CD4-positive, CD25-positive, alpha-beta regulatory T cell (primary cell): ENCODE results near the gene MMGT1. TPM values are rescaled to one million over a fixed set of nuclear protein-coding genes. Genes with fewer than 3 reads are reported as not detected.

ENCODE experiments used
- ATAC-seq, 2 donors: fragments of 150-1000 bp; cut with Tn5 transposase; one replicate each; pipeline ENCODE4 v1.10.0; 2021; ENCODE audit warnings: low read depth in 2 of 2, moderate number of reproducible peaks in 2 of 2, moderate library complexity in 1 of 2
- DNase-seq, 3 donors: peaks; one replicate each; pipeline versions ENCODE4 v3.0.0 to v3.0.0-alpha.2; 2012 to 2022; ENCODE audit warnings: mixed read lengths in 1 of 3
- H3K27ac ChIP-seq: one replicate; pipeline ENCODE4 v1.7.0; 2013; ENCODE audit warnings: mild to moderate bottlenecking, low read length; ENCODE audit not compliant: insufficient read depth, poor library complexity, severe bottlenecking
- H3K27me3 ChIP-seq: one replicate; pipeline ENCODE4 v1.7.0; 2013; ENCODE audit warnings: low read length; ENCODE audit not compliant: control insufficient read depth, insufficient read depth
- H3K36me3 ChIP-seq: one replicate; pipeline ENCODE4 v1.7.0; 2013; ENCODE audit warnings: mild to moderate bottlenecking, low read length, moderate library complexity; ENCODE audit not compliant: control insufficient read depth, insufficient read depth
- H3K4me1 ChIP-seq: 2 replicates; pipeline ENCODE4 v1.7.0; 2013; ENCODE audit warnings: mild to moderate bottlenecking, low read length; ENCODE audit not compliant: insufficient read depth, control insufficient read depth, poor library complexity, severe bottlenecking
- H3K4me3 ChIP-seq: one replicate; pipeline ENCODE4 v1.7.0; 2013; ENCODE audit warnings: low read depth, mild to moderate bottlenecking, low read length, moderate library complexity
- H3K9me3 ChIP-seq, 2 experiments: 1 replicate in 1 of 2; 2 replicates in 1 of 2; pipeline ENCODE4 v1.7.0; 2013; ENCODE audit warnings: low read length in 2 of 2, mild to moderate bottlenecking in 1 of 2, moderate library complexity in 1 of 2; ENCODE audit not compliant: control insufficient read depth in 2 of 2
- H3K27ac Mint-ChIP-seq, 3 donors: one replicate each; pipeline ENCODE4 v1.8.0; 2020 to 2022; ENCODE audit warnings: mild to moderate bottlenecking in 3 of 3, mixed read lengths in 3 of 3, moderate library complexity in 2 of 3
- H3K27me3 Mint-ChIP-seq: one replicate; pipeline ENCODE4 v1.8.0; 2022; ENCODE audit warnings: mild to moderate bottlenecking, mixed read lengths
- H3K36me3 Mint-ChIP-seq: one replicate; pipeline ENCODE4 v1.8.0; 2020; ENCODE audit warnings: mixed read lengths
- H3K4me1 Mint-ChIP-seq, 4 donors: one replicate each; pipeline ENCODE4 v1.8.0; 2020 to 2022; ENCODE audit warnings: mixed read lengths in 4 of 4, mild to moderate bottlenecking in 1 of 4
- H3K4me3 Mint-ChIP-seq, 4 donors: one replicate each; pipeline ENCODE4 v1.8.0; 2020 to 2022; ENCODE audit warnings: mild to moderate bottlenecking in 4 of 4, mixed read lengths in 4 of 4, moderate library complexity in 3 of 4
- H3K9me3 Mint-ChIP-seq, 7 donors: one replicate each; pipeline ENCODE4 v1.8.0; 2020 to 2022; ENCODE audit warnings: mixed read lengths in 7 of 7, mild to moderate bottlenecking in 3 of 7, moderate library complexity in 2 of 7
- polyA plus RNA-seq, 4 donors: library from polyadenylated mRNA; unstranded; fragments of 300-500 nt; fragmentation: Illumina TruSeq; gene quantifications; one replicate each; pipeline ENCODE4 v1.2.3, GENCODE V29; 2021
- total RNA-seq: library from RNA; stranded (reverse); gene quantifications from one replicate; pipeline ENCODE4 v1.2.3, GENCODE V29; 2022

The MMGT1 gene
- total and polyA plus RNA-seq, 5 donors from 2014 or later = 9.6 to 31.0 (median 10.7) TPM

GRCh38 chrX:135975421-135975820 is 1.6 kb upstream of the MMGT1 start:
- no peak overlapping the region for H3K27ac Mint-ChIP-seq
- no peak for ATAC-seq
- H3K36me3 Mint-ChIP-seq = no peaks in the 10 kb centered on the region
- peaks cover 0 to 3% (median 0%) of the 10 kb centered on the region in 7 donors for H3K9me3 Mint-ChIP-seq
- H3K4me3 Mint-ChIP-seq = peak overlapping the region in 2 of 4 donors; percentile 32 to 36
- Histone ChIP-seq H3K4me3 (no peak overlapping the region), H3K4me1 (peaks cover 35% of the 10 kb centered on the region), H3K27me3 (no peaks in the 10 kb centered on the region), H3K27ac (no peak overlapping the region), H3K36me3 (no peaks in the 10 kb centered on the region), H3K9me3 (no peaks in the 10 kb centered on the region)
- peaks cover 7 to 44% (median 21%) of the 10 kb centered on the region in 4 donors for H3K4me1 Mint-ChIP-seq
- H3K27me3 Mint-ChIP-seq = no peaks in the 10 kb centered on the region
- DNase-seq = no peak

- H3K4me3 ChIP-seq = peak overlapping the region; percentile 77
- peak; percentile 51 to 71 (median 67) for DNase-seq
- H3K9me3 Mint-ChIP-seq = peaks cover 0 to 3% (median 0%) of the 10 kb centered on the region in 7 donors
Measured at GRCh38 chrX:135974279-135974856, 580 bp upstream of the MMGT1 start.

GRCh38 chrX:135973025-135973547 is 702 bp downstream of the MMGT1 start:
- Histone ChIP-seq H3K9me3 (no peaks in the 10 kb centered on the region), H3K4me3 (peak overlapping the region; percentile 95), H3K4me1 (peaks cover 34% of the 10 kb centered on the region), H3K36me3 (no peaks in the 10 kb centered on the region), H3K27me3 (no peaks in the 10 kb centered on the region), H3K27ac (peak overlapping the region; percentile 92)
- Mint-ChIP-seq H3K4me1 (peaks cover 7 to 40% (median 21%) of the 10 kb centered on the region in 4 donors), H3K27ac (peak overlapping the region; percentile 88 to 98 (median 98)), H3K36me3 (no peaks in the 10 kb centered on the region), H3K27me3 (no peaks in the 10 kb centered on the region), H3K4me3 (peak overlapping the region; percentile 97 to 99 (median 98)), H3K9me3 (peaks cover 0 to 3% (median 0%) of the 10 kb centered on the region in 7 donors)
- ATAC-seq (no peak), DNase-seq (peak in 1 of 3 donors; percentile 23)

More at GRCh38 chrX:135974279-135974856, 580 bp upstream of the MMGT1 start:
- no peaks in the 10 kb centered on the region for H3K36me3 Mint-ChIP-seq
- Histone ChIP-seq H3K27me3 (no peaks in the 10 kb centered on the region), H3K4me1 (peaks cover 35% of the 10 kb centered on the region), H3K27ac (no peak overlapping the region), H3K9me3 (no peaks in the 10 kb centered on the region), H3K36me3 (no peaks in the 10 kb centered on the region)
- peak; percentile 23 to 28 for ATAC-seq
- H3K27me3 Mint-ChIP-seq = no peaks in the 10 kb centered on the region
- H3K4me1 Mint-ChIP-seq = peaks cover 7 to 45% (median 21%) of the 10 kb centered on the region in 4 donors
- H3K4me3 Mint-ChIP-seq = peak overlapping the region; percentile 79 to 94 (median 86)
- H3K27ac Mint-ChIP-seq = peak overlapping the region in 2 of 3 donors; percentile 12 to 50

GRCh38 chrX:135951291-135951690 is 22.5 kb downstream of the MMGT1 start:
- no peaks in the 10 kb centered on the region for H3K4me1 ChIP-seq
- H3K27ac ChIP-seq = no peak overlapping the region
- no peaks in the 10 kb centered on the region for H3K36me3 ChIP-seq
- H3K27ac Mint-ChIP-seq = peak overlapping the region in 1 of 3 donors; percentile 38
- H3K4me3 ChIP-seq = no peak overlapping the region
- H3K27me3 ChIP-seq = no peaks in the 10 kb centered on the region
- no peaks in the 10 kb centered on the region for H3K27me3 Mint-ChIP-seq
- H3K4me1 Mint-ChIP-seq = peaks cover 0 to 3% (median 0%) of the 10 kb centered on the region in 4 donors
- peaks cover 0 to 3% (median 0%) of the 10 kb centered on the region in 7 donors for H3K9me3 Mint-ChIP-seq
- no peak overlapping the region for H3K4me3 Mint-ChIP-seq
- ATAC-seq (no peak), DNase-seq (no peak)
- H3K36me3 Mint-ChIP-seq = peaks cover 4% of the 10 kb centered on the region
- no peaks in the 10 kb centered on the region for H3K9me3 ChIP-seq

DNA sequence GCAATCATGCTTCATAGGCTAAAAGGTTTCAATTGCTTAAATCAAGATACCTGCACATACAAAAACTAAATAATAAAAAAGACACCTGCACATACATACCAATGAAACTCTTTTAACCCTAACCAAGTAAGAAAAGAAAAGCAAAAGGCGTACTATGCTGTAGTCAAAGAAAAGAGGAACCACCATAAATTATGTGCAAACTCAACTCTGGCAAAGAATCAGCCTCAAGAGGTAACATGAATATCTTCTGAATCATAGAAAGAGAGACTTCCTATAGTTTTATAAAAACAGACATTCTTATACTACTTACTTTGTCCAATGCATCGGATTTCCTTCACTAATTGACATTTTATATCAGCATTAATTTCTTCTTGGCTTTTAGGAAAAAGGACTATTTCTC is 29.3 kb downstream of the MMGT1 start:
- Mint-ChIP-seq H3K9me3 (peaks cover 0 to 3% (median 0%) of the 10 kb centered on the region in 7 donors), H3K27me3 (no peaks in the 10 kb centered on the region), H3K4me1 (no peaks in the 10 kb centered on the region), H3K4me3 (no peak overlapping the region), H3K27ac (no peak overlapping the region), H3K36me3 (peaks cover 3% of the 10 kb centered on the region)
- Histone ChIP-seq H3K9me3 (no peaks in the 10 kb centered on the region), H3K27me3 (no peaks in the 10 kb centered on the region), H3K4me3 (no peak overlapping the region), H3K36me3 (no peaks in the 10 kb centered on the region), H3K4me1 (no peaks in the 10 kb centered on the region), H3K27ac (no peak overlapping the region)
- no peak for ATAC-seq
- no peak for DNase-seq

GRCh38 chrX:135931644-135932487 is 41.9 kb downstream of the MMGT1 start:
- Mint-ChIP-seq H3K4me1 (no peaks in the 10 kb centered on the region), H3K9me3 (peaks cover 0 to 3% (median 0%) of the 10 kb centered on the region in 7 donors), H3K36me3 (no peaks in the 10 kb centered on the region), H3K27me3 (peaks cover 4% of the 10 kb centered on the region), H3K27ac (peak overlapping the region in 1 of 3 donors; percentile 48), H3K4me3 (no peak overlapping the region)
- Histone ChIP-seq H3K27ac (no peak overlapping the region), H3K4me3 (no peak overlapping the region), H3K27me3 (no peaks in the 10 kb centered on the region), H3K36me3 (no peaks in the 10 kb centered on the region), H3K9me3 (no peaks in the 10 kb centered on the region), H3K4me1 (no peaks in the 10 kb centered on the region)
- DNase-seq (peak; percentile 2 to 46 (median 29)), ATAC-seq (no peak)

DNA sequence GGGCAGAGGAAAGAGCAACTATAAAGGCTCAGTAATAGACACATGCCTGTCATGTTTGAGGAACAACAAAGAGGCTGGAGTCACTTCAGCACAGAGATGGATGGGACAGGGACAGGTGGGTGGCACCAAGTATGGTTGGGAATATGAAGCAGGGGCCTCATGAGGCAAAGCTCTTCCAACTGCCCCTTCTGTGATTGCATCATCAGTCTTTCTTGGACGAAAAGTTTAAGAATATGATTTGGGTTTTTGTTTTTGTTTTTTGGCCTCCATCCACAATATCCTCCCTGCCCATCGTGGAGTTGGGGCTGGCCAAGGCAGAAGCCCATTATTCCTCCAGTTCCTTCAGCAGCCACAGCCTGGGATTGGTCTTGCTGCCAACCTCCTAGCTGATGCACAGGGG is 45.9 kb downstream of the MMGT1 start:
- Histone ChIP-seq H3K36me3 (no peaks in the 10 kb centered on the region), H3K4me3 (no peak overlapping the region), H3K4me1 (no peaks in the 10 kb centered on the region), H3K9me3 (no peaks in the 10 kb centered on the region), H3K27me3 (no peaks in the 10 kb centered on the region), H3K27ac (no peak overlapping the region)
- no peak for ATAC-seq
- no peak overlapping the region for H3K27ac Mint-ChIP-seq
- no peak overlapping the region for H3K4me3 Mint-ChIP-seq
- no peak for DNase-seq
- no peaks in the 10 kb centered on the region for H3K4me1 Mint-ChIP-seq
- H3K27me3 Mint-ChIP-seq = peaks cover 4% of the 10 kb centered on the region
- no peaks in the 10 kb centered on the region for H3K36me3 Mint-ChIP-seq
- H3K9me3 Mint-ChIP-seq = peaks cover 0 to 3% (median 0%) of the 10 kb centered on the region in 7 donors
